Fibroblast of mammary gland (primary cell): Measurements from ENCODE around the gene LRPAP1.

Experiments used
- DNase-seq: peaks from one replicate; pipeline ENCODE4 v3.0.0-alpha.2; 2010; ENCODE audit warnings: low read depth
- H3K4me3 ChIP-seq: 2 replicates; pipeline ENCODE4 v1.5.1; 2011; ENCODE audit warnings: low read depth, mild to moderate bottlenecking, low read length, moderate library complexity; ENCODE audit not compliant: control insufficient read depth
- TF ChIP-seq, protein P1 (sequence below): conservative IDR thresholded peaks from 2 replicates; pipeline ENCODE4 v1.5.1; 2011; ENCODE audit warnings: low read depth, low read length, inconsistent platforms; ENCODE audit not compliant: control insufficient read depth, insufficient read depth

Gene LRPAP1

DNA sequence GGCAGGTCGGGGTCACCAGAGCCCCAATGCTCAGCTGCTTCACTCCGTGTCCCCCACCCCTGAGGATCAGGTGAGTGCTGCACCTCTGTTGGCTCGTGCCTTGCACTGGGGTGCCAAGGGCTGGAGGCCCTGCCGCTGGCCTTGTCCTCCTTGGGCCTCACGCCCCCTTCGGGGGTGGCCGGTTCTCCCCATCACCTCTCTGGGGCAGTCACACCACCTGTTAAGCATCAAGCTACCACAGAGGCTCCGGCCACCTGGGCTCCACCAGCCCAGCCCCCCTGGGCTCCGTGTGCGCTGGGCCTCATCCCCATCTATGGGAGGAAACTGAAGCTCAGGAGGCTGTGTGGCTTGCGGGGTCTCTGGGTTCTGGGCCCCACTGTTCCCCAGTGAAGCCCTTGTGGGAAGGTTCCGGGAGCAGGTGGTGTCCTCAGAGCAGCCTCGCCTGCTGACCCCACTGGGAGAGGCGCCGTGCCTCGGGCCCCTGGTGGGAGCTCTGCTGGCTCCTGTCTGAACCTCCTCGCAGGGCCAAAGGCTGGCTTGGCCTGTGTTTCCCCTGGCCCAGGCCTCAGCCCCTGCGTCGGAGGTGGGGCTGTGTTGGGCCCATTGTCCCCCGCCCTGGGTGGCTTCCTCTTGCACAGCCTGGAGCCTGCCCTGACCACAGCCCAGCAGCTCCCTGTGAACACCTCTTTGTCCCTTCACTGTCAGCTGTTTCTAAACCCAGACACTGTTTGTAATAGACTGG, 38.3 kb downstream of the LRPAP1 start:
- TF ChIP-seq, protein P1, sequence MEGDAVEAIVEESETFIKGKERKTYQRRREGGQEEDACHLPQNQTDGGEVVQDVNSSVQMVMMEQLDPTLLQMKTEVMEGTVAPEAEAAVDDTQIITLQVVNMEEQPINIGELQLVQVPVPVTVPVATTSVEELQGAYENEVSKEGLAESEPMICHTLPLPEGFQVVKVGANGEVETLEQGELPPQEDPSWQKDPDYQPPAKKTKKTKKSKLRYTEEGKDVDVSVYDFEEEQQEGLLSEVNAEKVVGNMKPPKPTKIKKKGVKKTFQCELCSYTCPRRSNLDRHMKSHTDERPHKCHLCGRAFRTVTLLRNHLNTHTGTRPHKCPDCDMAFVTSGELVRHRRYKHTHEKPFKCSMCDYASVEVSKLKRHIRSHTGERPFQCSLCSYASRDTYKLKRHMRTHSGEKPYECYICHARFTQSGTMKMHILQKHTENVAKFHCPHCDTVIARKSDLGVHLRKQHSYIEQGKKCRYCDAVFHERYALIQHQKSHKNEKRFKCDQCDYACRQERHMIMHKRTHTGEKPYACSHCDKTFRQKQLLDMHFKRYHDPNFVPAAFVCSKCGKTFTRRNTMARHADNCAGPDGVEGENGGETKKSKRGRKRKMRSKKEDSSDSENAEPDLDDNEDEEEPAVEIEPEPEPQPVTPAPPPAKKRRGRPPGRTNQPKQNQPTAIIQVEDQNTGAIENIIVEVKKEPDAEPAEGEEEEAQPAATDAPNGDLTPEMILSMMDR: no peak
- no peak for DNase-seq
- no peak overlapping the region for H3K4me3 ChIP-seq

DNA sequence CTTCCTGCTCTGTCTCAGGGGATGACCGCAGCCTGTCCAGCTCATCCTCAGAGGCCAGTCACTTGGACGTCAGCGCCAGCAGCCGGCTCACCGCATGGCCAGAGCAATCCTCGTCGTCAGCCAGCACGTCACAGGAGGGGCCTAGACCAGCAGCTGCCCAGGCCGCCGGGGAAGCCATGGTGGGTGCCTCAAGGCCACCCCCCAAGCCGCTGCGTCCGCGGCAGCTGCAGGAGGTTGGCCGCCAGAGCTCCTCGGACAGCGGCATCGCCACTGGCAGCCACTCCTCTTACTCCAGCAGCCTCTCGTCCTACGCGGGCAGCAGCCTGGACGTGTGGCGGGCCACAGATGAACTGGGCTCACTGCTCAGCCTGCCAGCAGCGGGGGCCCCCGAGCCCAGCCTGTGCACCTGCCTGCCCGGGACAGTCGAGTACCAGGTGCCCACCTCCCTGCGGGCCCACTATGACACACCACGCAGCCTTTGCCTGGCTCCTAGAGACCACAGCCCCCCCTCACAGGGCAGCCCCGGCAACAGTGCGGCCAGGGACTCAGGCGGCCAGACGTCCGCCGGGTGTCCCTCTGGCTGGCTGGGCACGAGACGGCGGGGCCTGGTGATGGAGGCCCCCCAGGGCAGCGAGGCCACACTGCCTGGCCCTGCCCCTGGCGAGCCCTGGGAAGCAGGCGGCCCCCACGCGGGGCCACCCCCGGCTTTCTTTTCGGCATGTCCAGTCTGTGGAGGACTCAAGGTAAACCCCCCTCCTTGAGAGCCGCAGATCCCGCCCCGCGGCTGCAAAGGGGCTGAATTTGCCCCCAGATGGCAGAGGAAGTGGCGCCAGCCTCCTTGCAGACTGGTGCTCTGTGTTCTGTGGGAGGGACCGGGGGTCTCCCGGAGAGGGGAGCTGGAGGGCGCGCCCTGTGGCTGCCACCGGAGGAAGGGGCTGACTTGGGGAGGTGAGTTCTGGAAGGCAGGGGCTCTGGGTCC, 39.2 kb downstream of the LRPAP1 start:
- no peak overlapping the region for H3K4me3 ChIP-seq
- TF ChIP-seq, protein P1: no peak
- DNase-seq: peak; percentile 48

DNA sequence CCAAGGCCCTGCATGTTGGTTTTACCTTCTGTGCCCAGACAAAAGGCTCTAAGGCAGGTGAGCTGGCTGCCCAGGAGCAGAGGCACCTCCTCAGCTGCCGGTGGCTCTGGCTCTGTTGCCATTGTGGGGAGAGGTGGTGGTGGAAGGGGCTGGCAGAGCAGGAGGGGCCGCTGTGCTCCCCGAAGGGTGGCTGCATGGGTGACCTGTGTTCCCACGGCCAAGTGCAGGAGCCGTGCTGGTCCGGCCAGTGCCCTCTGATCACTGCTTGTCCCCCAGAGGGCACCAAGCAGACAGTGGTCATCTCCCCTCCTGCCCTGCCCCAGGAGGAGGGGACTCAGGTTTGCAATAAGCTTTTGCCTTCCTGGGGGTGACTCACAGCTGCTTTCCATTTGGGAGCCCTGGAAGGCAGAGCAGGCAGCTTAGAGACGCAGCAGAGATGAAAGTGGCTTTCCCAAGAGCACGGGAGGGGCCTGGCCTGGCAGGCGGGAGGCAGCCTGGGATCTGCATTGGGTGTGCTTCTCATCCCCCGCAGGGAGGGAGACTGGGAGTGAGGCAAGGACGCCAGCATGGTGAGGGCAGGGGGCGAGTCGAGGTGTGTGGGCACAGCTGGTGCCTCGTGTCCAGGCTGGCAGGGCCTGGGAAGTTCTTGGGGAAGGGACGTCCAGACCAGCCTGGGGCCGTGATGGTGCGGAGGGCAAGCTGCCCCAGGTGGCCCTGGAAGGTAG, 40.4 kb downstream of the LRPAP1 start:
- TF ChIP-seq, protein P1: no peak
- peak; percentile 52 for DNase-seq
- H3K4me3 ChIP-seq: no peak overlapping the region

DNA sequence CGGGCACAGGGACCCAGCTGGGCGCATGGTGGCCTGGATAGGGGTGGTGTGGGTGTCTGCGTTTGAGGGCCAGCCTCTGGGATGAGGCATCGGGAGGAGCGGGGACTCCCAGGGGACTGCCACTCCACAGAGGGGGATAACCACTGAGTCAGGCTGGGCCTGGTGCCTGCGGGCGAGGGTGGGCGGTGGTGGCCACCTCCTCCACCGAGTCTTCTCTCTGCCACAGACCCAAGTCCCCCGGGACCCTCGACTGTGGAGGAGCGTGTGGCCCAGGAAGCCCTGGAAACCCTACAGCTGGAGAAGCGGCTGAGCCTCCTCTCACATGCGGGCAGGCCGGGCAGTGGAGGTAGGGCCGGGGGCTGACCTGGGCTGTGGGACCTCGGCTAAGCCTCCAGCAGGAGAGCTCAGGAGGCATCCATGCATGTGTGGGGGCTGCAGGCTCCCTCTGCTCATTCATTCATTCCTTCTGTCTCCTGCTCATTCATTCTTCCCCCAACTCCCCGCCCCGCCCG, 42.7 kb downstream of the LRPAP1 start:
- no peak overlapping the region for H3K4me3 ChIP-seq
- DNase-seq: no peak

DNA sequence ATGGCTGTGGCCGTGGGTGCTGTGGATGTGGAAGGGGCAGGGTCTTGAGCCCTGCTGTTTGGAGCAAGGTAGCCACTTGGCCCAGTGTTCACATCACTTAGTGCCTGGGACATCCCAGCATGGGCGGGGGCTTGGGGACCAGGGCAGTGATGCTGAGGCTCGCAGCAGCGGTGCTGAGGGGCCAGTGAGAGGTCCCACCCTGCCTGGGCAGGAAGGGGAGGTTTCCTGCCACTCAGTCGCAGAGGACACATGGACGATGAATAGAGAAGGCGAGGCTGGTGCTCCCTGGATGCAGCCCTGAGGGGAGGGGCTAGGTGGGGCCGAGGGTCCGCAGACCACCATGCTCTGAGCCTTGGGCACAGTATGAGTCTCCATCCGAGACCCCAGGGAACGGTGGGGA, 43.4 kb downstream of the LRPAP1 start:
- no peak overlapping the region for H3K4me3 ChIP-seq
- TF ChIP-seq, protein P1: no peak
- DNase-seq: no peak

More for the DNA sequence above, 42.7 kb downstream of the LRPAP1 start:
- TF ChIP-seq, protein P1: no peak

DNA sequence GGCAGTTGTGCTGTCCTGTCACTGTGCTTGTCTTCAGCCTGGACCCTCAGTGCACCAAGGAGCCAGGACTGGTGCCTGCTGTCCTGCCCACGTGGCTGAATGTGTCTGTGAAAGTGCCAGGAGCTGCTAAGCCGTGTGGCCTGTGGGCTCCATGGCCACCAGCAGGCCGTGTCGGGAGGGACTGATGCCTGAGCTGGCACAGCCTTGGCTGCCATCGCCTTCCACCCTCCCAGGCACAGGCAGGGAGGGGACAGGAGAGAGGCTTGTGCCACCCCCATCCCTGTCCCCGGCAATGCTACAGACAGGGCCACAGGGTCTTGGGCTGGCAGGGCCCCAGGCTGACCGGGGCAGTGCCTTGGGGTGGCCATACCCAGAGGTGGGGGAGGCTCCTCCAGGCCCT, 44.4 kb downstream of the LRPAP1 start:
- TF ChIP-seq, protein P1: no peak
- no peak overlapping the region for H3K4me3 ChIP-seq
- DNase-seq: no peak
